HG03521 (cell line): Measurements from ENCODE around the gene GPSM3.
A peak's percentile ranks its signal among the peaks of the same experiment; 100 is the strongest.
"Not testable (repeated sequence)": the region's sequence is repeated elsewhere in the genome, so short reads cannot be mapped to it uniquely, and the experiment has no call there.

Source experiments
- ATAC-seq: cut with Tn5 transposase; IDR thresholded peaks from one replicate; pipeline ENCODE4 v1.9.1; 2021; ENCODE audit warnings: mild to moderate bottlenecking, moderate library complexity; ENCODE audit not compliant: unreplicated experiment

Gene GPSM3

DNA sequence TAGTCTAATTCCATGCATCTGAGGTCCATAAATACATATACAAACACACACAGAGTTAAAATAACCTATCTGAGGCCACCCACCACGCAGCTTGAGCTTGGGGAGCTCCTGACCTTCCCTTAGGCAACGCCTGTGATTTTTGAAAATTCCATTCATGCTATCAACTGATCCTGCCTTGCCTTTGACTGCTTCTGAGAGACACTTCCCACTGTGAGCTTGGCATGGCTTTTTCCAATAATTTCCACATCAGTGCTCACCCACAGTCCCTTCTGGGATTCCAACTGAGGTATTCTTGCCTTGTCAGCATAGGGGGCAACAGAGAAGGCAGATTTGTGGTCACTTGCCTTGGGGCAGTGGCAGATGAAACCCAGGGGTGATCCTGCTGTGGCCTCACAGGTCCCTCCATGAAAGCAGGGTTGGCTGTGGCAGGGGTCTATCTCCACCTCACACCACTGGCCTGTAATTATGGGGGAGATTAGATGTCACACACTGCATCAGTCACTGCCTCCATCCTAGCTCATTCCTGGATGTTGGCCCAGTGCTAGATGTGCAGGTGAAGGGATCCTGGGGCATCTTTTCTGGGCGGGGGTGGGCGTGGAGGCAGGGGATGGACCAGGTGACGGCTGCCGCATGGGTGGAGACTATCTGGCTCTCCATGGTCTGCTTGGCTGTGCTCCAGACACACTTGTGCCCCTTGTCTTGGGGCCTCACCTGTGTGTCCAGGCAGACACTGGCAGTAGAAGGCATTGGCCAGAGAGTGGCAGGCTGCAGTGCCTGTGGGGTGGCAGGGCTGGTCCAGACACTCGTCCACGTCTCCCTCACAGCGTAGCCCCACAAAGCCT lies 11.2 kb upstream of the GPSM3 start:
- ATAC-seq: no peak

DNA sequence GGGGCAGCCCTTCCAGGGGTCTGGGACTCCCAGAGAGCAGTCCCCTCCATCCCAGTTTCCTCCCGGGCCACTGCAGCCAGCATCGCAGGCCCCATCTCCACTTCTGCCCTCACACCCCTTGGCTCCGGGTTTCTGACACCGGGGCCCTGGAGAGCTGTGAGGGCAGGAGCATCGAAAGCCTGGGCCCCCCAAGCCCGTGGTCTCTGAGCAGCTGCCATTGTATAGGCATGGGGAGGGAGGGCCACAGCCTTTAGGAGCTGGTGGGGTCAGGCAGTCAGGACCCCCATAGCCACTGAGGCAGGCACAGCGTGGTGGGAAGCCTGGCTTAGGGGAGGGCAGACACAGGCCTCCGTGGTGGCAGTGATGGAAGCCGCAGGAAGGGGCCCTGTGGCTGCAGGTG lies 9.7 kb upstream of the GPSM3 start:
- no peak for ATAC-seq

DNA sequence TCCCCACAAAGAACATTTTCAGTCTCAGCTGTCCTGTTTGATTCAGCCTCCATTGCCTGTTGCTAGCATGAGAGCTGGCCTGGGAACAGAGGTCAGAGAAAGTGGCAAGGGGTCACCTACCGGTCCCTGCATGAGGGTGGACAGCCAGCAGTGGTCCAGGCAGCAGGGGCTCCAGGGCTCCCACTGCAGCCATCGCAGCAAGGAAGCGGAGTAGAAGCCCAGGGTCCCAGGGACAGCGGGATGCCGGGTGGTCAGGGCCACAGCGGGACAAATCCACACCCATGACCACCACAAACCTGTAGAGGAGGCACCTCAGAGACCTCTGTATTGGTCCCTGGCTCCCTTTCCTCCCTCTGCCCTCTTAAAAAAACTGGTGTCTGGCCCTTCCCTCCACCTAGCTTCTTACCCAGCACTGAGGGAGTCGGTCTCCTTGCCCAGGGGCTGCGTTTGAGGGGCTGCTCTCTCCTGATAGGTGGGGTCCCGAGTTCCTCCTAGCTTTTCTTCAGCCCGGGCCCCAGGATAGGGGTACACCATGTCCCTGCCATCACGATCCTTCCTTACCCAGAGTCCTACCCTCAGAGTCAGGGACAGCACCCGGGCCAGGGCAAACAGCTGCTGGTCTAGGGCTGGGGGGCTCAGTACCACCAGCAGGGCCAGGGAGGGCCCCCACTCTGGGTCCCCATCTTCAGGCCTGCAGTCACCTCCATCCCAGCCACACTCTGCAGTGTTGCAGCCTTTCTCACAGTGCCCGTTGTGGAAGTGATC lies 8.4 kb upstream of the GPSM3 start:
- ATAC-seq: no peak

DNA sequence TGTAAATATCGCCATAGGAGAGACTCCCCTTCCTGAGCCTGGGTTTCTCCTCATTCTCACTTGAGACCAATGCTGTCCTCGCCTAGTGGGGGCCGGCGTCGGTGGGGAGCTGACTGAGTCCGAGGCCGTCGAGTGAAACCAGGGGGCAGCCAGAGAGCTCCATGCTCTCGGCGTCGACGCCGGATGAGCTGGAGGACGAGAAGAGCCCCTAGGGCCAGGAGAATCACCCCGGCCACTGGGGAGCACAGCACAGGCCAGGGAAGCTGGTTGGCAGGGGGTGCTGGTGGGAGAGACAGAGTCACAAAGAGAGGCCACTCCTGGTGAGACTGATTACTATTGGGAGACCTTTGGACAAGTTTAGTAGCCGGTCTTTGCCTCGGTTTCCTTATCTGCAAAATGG lies 6.4 kb upstream of the GPSM3 start:
- no peak for ATAC-seq

DNA sequence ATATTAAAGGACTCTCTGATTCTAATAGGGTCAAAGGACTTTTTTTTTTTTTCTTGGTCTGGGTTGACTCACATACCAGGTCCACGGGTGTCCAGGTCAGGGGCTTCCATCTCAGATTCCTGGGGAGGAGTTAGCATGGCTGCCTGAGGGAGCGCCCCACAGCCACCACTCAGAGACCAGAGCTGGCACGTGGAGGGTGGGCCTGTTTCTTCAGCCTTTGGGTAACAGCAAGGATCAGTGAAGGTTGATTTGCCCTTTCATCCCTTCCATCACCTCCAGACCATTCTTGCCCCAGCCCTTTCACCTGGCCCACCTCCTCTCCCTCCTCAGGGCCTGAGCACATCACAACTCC lies 5.9 kb upstream of the GPSM3 start:
- no peak for ATAC-seq

DNA sequence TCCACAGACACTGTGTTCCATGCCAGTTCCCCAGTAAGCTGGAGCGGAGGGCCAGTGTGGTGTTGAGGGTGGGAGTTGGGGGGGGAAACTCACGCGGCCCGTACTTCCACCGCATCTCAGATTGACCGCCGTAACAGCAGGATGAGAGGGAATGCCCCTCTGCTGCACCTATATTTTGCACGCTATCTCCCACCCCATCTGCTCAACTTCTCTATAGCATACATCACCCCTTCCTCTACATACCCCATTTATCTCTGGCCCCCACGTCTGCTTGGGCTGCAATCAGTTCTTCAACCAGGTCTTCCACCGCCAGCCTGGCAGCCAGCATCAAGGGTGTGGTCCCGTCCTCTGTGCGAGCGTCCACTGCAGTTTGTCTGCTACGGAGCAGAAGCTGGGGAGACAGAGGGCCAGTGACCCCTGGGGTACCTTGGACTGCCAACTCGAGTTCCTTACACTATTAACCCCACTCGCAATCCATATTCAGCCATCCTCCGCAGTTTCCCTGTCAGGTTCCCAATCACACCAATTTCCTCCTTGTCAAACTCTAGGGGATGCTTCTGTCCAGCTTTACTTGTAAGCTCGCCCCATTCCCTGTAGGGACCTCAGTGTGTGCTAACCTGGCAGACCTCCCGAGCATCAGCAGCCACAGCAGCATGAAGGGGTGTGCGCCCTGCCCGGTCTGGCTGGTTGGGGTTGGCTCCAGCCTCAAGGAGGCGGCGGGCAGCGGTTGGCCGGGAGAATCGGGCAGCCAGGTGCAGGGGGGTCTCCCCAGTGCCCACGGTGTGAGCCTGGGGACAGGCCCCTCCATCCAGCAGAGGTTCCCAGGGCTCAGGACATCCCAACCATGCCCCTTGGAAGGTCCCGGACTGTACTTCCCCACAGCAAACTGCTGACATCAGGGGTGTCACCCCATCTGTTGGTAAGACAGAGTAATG lies 4.5 kb upstream of the GPSM3 start:
- ATAC-seq: no peak

DNA sequence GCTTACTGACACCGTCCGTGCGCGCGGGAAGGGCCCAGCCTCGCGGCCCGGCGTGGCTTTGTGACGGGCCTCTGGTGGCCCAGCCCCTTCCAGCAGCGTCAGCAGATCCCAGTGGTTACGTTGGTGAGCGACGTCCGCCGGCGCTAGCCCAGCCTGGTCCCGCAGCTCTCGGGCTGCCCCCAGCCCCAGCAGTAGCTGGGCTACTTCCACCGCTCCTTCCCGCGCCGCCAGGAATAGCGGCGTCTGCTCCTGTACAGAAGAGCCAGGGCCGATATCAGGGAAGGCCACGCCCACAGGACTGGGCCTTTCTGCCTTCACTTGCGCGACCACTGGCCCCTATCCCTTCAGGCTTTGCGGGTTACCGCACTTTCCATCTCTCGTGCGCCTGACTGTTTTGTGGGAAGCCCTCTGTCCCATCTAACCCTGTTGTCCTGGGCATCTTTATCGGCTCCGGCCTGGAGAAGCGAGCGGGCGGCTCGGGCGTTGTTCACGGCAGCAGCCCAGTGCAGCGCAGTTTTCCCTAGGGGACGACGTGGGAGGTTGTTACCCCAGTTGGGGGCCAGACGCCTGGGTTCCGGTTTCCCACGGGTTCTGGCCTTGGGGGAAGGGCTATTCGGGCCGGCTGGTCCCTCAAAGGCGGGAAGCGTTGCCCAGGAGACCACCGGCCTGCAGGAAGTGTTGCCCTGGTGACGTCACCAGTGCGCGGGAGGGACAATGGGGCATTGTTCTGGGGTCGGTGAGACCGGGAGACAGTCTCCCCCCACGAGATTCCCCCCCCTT lies 3.6 kb upstream of the GPSM3 start:
- peak; percentile 77 for ATAC-seq

DNA sequence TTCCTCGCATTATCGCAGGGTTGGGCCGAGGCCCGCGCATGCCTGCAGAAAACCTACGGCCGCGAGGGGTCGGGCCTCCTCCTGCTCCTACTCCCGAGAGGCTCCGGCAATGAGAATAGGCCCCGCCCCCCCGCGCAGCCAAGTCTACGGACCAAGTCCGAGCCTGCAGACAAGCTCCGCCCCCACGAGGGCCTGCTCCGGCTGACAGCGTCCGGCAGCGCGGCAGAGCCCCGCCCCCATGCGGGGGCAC lies 3.1 kb upstream of the GPSM3 start:
- peak; percentile 81 for ATAC-seq

DNA sequence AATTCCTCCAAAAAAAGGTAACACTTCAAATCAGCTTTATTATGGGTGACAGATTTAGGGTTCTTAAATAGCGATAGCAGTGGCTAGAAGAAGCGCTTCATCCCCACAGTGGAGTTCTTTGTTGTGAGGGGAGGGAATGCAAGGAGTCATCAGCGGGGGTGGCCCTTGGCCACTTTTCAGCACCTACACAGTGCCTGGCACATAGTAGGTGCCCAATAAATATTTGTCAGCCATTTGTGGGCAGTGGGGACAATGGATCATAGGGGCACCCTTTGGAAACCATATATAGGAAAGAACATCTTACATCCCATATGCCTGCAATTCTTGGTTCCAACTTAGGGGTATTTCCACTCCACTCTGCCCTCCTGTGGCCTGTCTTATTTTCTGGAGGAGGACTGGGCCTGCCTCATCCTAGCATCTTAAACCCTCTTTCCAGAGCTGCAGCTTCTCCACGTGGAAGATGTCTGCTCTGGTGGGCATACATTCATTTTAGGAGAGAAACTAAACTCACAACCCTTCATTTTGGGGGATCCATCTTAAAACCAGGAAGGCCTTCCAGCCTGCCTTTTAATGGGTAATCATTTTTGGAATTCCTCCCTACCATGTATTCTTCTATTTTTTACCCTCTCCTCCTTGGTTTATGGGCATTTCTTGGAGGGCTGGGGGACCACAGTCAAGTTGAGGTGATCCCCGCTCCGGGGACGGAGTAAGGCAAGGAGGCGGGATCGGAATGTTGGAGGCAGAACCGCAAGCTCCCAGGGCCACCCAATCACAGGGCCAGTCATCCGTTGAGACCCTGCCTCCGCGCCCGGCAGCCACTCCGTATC lies 2.6 kb upstream of the GPSM3 start:
- no peak for ATAC-seq

DNA sequence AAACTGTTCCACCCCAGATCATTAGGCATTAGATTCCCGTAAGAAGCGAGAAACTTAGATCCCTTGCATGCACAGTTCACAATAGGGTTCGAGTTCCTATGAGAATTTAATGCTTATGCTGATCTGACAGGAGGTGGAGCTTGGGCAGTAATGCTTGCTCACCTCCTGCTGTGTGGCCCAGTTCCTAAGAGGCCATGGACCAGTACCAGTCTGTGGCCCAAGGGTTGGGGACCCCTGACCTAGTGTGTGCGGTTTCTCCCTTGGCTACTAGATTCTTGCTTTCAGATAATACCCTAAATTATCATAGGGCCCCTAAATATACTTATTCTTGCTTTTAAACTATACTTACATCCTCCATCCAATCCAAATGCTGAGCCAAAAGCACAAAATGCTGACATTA lies 1.9 kb upstream of the GPSM3 start:
- ATAC-seq: no peak

DNA sequence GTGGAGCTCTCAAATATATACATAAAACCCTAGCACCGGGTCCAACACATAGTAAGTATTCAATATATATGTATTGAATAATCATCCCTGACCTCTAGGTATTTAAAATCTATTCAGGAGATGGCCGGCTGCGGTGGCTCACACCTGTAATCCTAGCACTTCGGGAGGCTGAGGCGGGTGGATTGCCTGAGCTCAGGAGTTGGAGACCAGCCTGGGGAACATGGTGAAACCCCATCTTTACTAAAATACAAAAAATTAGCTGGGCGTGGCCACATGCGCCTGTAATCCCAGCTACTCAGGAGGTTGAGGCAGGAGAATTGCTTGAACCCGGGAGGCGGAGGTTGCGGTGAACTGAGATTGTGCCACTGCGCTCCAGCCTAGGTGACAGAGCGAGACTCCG lies 653 bp upstream of the GPSM3 start:
- ATAC-seq: not testable (repeated sequence)

DNA sequence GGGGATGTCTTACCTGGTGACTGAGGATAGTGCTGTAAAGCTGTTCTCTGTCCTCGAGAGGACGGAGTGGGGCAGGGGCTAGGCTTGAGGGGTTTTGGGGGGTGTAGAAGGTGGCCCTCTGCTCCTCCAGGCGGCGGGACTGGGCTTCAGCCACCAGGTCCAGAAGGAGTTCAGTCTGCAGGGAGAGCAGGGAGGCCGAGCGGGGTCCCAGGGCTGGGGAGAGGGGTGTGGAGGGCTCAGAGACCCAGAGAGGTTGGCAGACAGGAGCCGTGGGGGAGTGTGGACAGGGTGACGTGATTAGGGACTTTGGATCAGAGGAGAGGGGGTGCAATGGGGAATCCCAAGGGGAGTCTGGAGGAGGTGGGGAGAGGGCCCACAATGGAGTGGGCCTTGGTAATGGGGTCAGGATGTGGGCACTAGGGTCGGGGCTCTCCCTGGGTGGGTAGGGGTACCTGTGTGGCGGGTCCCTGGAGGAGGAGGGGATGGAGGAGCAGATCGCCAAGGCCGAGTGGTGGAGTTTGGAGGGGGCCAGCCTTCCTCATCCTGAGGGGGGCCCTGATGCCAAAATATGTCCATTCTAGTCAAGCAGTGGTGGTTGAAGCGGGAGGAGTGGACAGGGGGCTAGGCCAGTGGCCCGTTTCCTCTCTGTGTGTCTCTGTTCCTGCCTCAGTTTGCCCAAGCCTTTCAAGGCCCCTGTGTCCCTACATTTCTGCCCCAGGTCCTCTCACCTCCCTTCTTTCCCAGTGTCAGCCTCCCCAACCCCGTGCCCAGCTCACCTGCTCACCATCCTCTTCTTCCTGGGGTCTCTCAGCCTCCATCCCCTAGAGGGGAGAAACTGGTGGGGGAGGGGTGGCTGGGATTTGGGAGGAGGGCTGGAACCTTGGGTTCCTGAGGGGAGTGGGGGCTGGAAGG lies 491 bp downstream of the GPSM3 start:
- ATAC-seq: no peak

DNA sequence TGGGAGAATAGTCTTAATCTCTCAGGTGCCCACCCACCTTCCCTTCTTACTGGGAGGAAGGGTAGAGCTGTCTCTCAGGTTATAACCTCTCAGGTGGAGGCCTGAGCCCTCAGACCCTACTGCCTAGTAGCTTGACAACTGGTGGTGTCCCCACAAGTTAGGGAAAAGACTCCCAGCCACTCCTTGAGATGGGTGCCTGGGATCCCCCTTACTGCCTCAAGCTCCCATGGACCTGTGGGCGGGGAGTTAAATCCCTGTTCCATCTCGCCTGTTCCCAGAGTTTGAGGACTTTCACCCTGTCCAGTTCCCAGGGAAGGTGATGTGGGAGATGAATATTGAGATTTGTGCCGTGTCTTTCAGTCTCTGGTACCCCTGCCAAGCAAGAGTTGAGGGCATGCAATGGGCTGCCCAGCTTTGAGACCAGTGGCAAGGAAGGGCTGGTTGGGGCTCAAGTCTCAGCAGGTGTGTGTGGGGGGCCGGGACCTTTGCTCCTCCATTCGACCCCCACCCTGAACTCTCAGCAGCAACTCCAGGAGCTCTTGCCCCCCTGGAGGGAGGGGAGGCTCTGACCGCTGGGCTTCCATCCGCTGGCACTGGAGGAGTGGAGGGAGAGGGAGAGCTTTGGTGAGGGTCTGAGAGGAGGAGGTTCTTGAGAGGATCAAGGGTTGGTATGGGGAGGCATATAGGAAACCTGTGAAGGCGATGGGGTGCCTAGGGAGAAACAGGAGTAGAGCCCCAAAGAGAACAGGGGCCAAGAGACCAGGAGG lies 1.3 kb downstream of the GPSM3 start:
- no peak for ATAC-seq

DNA sequence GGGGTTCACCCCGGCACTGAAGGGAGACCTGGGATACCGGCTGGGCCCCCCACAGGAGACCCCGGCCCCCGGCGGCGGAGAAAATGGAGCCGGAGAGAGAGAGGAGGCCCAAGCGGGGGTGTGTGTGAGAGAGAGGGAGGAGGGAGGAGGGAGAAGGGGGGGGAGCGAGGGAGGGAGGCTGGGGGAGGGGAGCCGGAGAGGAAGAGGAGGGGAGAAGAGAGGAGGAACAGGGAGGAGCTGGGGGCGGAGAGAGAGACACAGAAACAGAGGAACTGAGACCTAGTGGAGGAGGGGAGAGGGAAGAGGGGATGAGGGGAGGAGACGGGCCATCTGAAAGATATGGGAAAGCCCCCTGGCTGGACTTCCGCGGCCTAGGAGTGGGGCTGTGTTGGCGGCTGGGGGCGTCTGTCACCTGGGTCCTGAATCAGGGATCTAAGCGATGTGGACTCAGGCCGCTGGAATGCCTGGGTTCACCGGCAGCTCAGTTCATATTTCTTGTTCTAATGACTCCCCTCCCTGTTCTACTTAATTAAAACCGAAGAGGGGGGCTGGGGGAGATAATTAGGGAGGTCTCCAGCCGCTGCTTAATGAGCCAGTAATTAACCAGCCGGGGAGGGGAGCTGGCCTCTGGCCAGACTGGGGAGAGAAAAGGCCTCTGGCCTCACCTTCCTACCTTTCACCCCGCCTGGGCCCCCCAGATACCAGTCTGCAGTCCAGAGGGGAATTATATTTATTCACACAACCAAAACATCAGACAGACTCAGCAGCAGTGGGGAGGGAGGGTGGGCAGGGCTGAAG lies 2.2 kb downstream of the GPSM3 start, which contains the start of gene PBX2:
Gene PBX2, minus strand, starts transcription at position 149 of the 798 bp plus-strand sequence. CDS start 287 bp downstream, outside the sequence.
- ATAC-seq: peak; percentile 56

DNA sequence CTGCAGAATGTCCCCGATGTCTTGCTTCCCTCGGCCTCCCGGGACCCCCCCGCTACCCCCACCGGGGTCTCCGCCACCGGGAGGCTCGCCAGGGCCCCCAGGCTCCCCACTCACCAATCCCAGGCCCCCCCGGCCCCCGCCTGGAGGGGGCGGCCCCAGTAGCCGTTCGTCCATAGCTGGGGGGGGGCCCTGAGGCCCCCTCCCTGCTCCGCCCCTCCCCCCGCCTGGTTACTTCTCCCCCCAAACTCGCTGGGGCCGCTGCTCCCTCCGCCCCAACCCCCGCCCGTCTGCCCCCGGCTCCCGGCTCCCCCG lies 2.7 kb downstream of the GPSM3 start:
- ATAC-seq: no peak

DNA sequence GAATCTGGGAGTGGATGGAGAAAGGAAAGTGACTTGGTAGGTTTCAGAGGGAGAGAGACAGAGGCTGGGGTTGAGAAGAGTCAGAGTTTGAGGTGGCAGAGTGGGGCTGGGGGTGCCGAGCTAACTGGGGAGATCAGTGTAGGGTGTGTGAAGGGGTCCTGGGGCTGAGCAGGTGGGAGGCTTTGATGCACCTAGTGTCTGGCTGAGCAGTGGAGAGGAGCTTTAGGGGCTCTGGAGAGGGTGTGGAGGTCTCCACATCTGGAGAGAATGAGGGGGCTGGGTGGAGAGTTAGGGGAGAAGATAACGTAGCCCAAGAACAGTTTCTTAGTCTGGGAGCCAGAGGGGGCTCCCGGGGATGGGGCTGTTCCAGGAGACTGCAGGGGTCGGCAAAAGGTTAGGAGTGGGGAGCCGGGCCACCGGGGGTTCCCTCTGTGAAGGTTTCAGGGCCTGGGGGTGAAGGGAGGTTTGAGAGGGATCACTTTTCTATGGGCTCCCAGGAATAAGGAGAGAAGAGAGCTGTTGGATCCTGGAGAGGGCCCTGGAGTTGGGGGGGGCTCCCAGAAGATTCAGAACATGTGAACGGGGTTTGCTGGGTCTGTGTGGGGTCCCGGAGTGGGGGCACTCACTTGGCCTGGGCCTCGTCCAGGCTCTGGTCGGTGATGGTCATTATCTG lies 3.2 kb downstream of the GPSM3 start:
- no peak for ATAC-seq
